ENCODE results near the gene TANC1. TPM values are rescaled to one million over a fixed set of nuclear protein-coding genes. Genes with fewer than 3 reads are reported as not detected.

Gene TANC1
- total RNA-seq, 2 experiments from 2014 or later: 0.41 to 0.47 TPM

DNA sequence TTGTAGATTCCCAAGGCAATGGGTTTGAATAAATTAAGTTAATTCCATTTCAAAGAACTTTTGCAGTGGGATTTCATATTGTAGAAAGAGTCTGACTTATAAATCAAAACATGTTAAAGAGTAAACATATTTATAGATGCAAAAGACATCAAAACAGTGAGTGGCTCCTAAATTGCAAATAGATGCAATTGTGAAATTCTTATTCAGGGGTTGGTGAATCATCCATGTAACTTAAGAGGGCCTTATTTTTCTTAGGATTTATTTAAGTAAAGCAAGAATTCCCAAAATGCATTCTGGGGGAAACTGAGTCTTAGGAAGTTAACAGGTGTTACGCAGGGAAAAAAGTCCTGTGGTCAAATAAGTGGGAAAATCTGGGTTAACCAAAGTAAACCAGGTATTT lies 11.3 kb downstream of the TANC1 start:
- intact Hi-C loops (cut with DNase I, micrococcal nuclease): no loop called here
- POLR2A ChIA-PET: no interaction called here
- DNase-seq: no peak

DNA sequence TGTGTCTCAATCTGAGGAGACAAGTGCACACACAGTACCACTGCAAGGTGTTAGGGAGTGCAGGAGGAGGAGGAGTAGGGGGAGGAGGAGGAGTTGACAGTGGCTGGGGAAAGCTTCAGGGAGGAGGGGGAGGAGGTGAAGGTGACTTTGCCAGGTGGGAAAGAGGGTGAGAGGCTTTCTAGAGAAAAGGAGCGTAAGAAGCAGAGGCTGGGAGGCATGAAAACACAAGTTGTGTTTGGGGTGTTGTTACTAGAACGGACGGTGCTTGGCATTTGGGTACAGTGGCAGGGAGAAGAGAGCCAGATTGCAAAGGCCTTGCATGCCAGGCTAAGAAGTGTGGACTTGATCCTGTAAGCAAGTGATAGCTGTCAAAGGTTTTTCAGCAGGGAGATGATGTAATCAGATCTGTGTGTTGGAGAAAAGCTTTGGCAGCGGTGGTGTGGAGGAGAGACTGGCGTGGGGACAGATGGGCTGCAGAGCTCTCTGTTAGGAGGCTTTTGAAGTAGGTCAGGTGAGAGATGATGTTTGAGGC lies 16.2 kb downstream of the TANC1 start:
- H3K9me3 Mint-ChIP-seq: no peaks in the 10 kb centered on the region
- H3K4me3 Mint-ChIP-seq: no peak overlapping the region
- Histone ChIP-seq H3K27me3 (ENCODE audit: control insufficient read depth in 1 of 2, insufficient read depth in 2 of 2, low read length in 2 of 2) (peaks cover 0 to 2% of the 10 kb centered on the region in 2 experiments), H3K36me3 (ENCODE audit: insufficient read depth, low read length) (no peaks in the 10 kb centered on the region), H3K27ac (ENCODE audit: low read depth in 1 of 2, low read length in 2 of 2) (no peak overlapping the region), H3K4me1 (ENCODE audit: insufficient read depth, low read length) (no peaks in the 10 kb centered on the region), H3K4me3 (ENCODE audit: low read length) (no peak overlapping the region), H3K9me3 (ENCODE audit: control insufficient read depth in 1 of 2, insufficient read depth in 1 of 2, low read length in 2 of 2) (no peaks in the 10 kb centered on the region)
- no peak overlapping the region for H3K27ac Mint-ChIP-seq
- ChIA-PET CTCF (no interaction called here), POLR2A (no interaction called here)
- intact Hi-C loops (cut with DNase I, micrococcal nuclease): no loop called here
- no peak for DNase-seq
- no peaks in the 10 kb centered on the region for H3K4me1 Mint-ChIP-seq (ENCODE audit: low read depth)
- no peaks in the 10 kb centered on the region for H3K36me3 Mint-ChIP-seq (ENCODE audit: low read depth)
- ATAC-seq (ENCODE audit: poor library complexity): no peak
- TF ChIP-seq, protein P1, sequence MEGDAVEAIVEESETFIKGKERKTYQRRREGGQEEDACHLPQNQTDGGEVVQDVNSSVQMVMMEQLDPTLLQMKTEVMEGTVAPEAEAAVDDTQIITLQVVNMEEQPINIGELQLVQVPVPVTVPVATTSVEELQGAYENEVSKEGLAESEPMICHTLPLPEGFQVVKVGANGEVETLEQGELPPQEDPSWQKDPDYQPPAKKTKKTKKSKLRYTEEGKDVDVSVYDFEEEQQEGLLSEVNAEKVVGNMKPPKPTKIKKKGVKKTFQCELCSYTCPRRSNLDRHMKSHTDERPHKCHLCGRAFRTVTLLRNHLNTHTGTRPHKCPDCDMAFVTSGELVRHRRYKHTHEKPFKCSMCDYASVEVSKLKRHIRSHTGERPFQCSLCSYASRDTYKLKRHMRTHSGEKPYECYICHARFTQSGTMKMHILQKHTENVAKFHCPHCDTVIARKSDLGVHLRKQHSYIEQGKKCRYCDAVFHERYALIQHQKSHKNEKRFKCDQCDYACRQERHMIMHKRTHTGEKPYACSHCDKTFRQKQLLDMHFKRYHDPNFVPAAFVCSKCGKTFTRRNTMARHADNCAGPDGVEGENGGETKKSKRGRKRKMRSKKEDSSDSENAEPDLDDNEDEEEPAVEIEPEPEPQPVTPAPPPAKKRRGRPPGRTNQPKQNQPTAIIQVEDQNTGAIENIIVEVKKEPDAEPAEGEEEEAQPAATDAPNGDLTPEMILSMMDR (IDR thresholded peaks at IDR 0.05): no peak
- H3K27me3 Mint-ChIP-seq: peaks cover 3% of the 10 kb centered on the region

More for the DNA sequence above, 11.3 kb downstream of the TANC1 start:
- TF ChIP-seq, protein P1 (IDR thresholded peaks at IDR 0.05): no peak
- Mint-ChIP-seq H3K27ac (no peak overlapping the region), H3K4me3 (no peak overlapping the region), H3K9me3 (no peaks in the 10 kb centered on the region), H3K36me3 (ENCODE audit: low read depth) (no peaks in the 10 kb centered on the region), H3K4me1 (ENCODE audit: low read depth) (no peaks in the 10 kb centered on the region), H3K27me3 (peaks cover 19% of the 10 kb centered on the region)
- no peaks in the 10 kb centered on the region for H3K4me1 ChIP-seq (ENCODE audit: insufficient read depth, low read length)
- H3K27me3 ChIP-seq (ENCODE audit: control insufficient read depth in 1 of 2, insufficient read depth in 2 of 2, low read length in 2 of 2): no peaks in the 10 kb centered on the region
- CTCF ChIA-PET: no interaction called here
- no peaks in the 10 kb centered on the region for H3K36me3 ChIP-seq (ENCODE audit: insufficient read depth, low read length)
- no peak overlapping the region for H3K27ac ChIP-seq (ENCODE audit: low read depth in 1 of 2, low read length in 2 of 2)
- no peaks in the 10 kb centered on the region for H3K9me3 ChIP-seq (ENCODE audit: control insufficient read depth in 1 of 2, insufficient read depth in 1 of 2, low read length in 2 of 2)
- H3K4me3 ChIP-seq (ENCODE audit: low read length): no peak overlapping the region
- ATAC-seq (ENCODE audit: poor library complexity): no peak

DNA sequence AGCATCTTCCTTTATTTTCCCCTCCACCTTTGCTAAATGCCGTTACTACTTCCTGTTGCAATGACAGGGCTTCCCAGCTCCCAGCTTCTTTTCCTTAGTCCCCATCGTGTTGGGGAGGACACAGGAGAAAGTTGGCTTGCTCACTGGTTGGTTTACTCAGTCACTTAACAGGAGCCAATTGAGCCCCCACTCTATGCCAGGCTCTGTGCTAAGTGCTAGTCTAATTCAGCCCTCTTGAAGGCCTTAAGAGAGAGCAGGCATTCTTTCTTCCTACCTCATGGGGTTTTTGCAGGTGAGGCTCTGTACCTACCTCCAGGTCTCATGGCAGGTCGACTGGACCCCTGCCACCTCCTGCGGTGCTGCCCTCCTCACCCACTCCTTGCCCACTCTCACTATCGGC lies 20.1 kb downstream of the TANC1 start:
- no peak overlapping the region for H3K27ac ChIP-seq (ENCODE audit: low read depth in 1 of 2, low read length in 2 of 2)
- Mint-ChIP-seq H3K27ac (no peak overlapping the region), H3K27me3 (peaks cover 3% of the 10 kb centered on the region), H3K4me3 (no peak overlapping the region), H3K4me1 (ENCODE audit: low read depth) (no peaks in the 10 kb centered on the region), H3K36me3 (ENCODE audit: low read depth) (no peaks in the 10 kb centered on the region), H3K9me3 (no peaks in the 10 kb centered on the region)
- H3K4me3 ChIP-seq (ENCODE audit: low read length): no peak overlapping the region
- TF ChIP-seq, protein P1 (IDR thresholded peaks at IDR 0.05): no peak
- ChIA-PET CTCF (interaction anchor here (0.7 kb wide), 1 partner anchor 698 kb away, joined by 3 read pairs; no protein-coding TSS in a partner anchor), POLR2A (no interaction called here)
- peaks cover 0 to 4% of the 10 kb centered on the region in 2 experiments for H3K9me3 ChIP-seq (ENCODE audit: control insufficient read depth in 1 of 2, insufficient read depth in 1 of 2, low read length in 2 of 2)
- intact Hi-C loops (cut with DNase I, micrococcal nuclease): no loop called here
- peaks cover 0 to 2% of the 10 kb centered on the region in 2 experiments for H3K27me3 ChIP-seq (ENCODE audit: control insufficient read depth in 1 of 2, insufficient read depth in 2 of 2, low read length in 2 of 2)
- H3K36me3 ChIP-seq (ENCODE audit: insufficient read depth, low read length): no peaks in the 10 kb centered on the region
- no peaks in the 10 kb centered on the region for H3K4me1 ChIP-seq (ENCODE audit: insufficient read depth, low read length)
- DNase-seq (no peak), ATAC-seq (ENCODE audit: poor library complexity) (no peak)

Data from CD4-positive, alpha-beta T cell (primary cell).